H1 (cell line): ENCODE data around the gene PLAAT1. TPM values are rescaled to one million over a fixed set of nuclear protein-coding genes. Genes with fewer than 3 reads are reported as not detected.

Experiments used
- CTCF ChIA-PET: fragments of 300-600 bp; sonication (Branson Sonifier 250); formaldehyde crosslinking; loops from one replicate; lab custom pipeline; 2021; ENCODE audit not compliant: partially characterized antibody; lab: Charles Lee
- POLR2A ChIA-PET: fragments of 300-600 bp; sonication (Branson Sonifier 250); formaldehyde crosslinking; loops from one replicate; lab custom pipeline; 2021; ENCODE audit warnings: inconsistent platforms; ENCODE audit not compliant: partially characterized antibody; lab: Charles Lee
- DNase-seq, 2 experiments: peaks; one replicate each; pipeline versions ENCODE4 v3.0.0 to v3.0.0-alpha.2; 2010 to 2022; ENCODE audit warnings: low spot score in 2 of 2, low read depth in 1 of 2, mixed read lengths in 1 of 2
- FAIRE-seq: peaks from 2 replicates; lab custom pipeline; 2011; peaks lifted over from hg19 to GRCh38; lab: Jason Lieb, UNC
- H2AFZ ChIP-seq: 2 replicates; pipeline ENCODE4 v1.8.1; 2012; ENCODE audit warnings: low read length, inconsistent platforms
- H2AK5ac ChIP-seq: 2 replicates; pipeline ENCODE4 v1.6.1; 2013; ENCODE audit warnings: low read depth, low read length
- H2BK120ac ChIP-seq: replicated peaks from 2 replicates; pipeline ENCODE3; 2013; ENCODE audit warnings: low read depth, low read length, inconsistent platforms
- H2BK12ac ChIP-seq: 2 replicates; pipeline ENCODE4 v1.6.1; 2013; ENCODE audit warnings: low read depth, low read length
- H2BK15ac ChIP-seq: 2 replicates; pipeline ENCODE4 v1.6.1; 2013; ENCODE audit warnings: low read length
- H2BK20ac ChIP-seq: 2 replicates; pipeline ENCODE4 v1.6.1; 2013; ENCODE audit warnings: low read length
- H2BK5ac ChIP-seq: 2 replicates; pipeline ENCODE4 v1.6.1; 2013; ENCODE audit warnings: low read depth, low read length
- H3K14ac ChIP-seq: 2 replicates; pipeline ENCODE4 v1.6.1; 2013; ENCODE audit warnings: inconsistent platforms; ENCODE audit not compliant: insufficient read length
- H3K18ac ChIP-seq: 2 replicates; pipeline ENCODE4 v1.6.1; 2013; ENCODE audit warnings: low read length; ENCODE audit errors: extremely low read depth
- H3K23ac ChIP-seq: 2 replicates; pipeline ENCODE4 v1.6.1; 2013; ENCODE audit warnings: inconsistent platforms; ENCODE audit not compliant: insufficient read length
- H3K23me2 ChIP-seq: 2 replicates; pipeline ENCODE4 v1.6.1; 2013; ENCODE audit warnings: low read depth, low read length
- H3K27ac ChIP-seq: 2 replicates; pipeline ENCODE4 v1.6.1; 2011; ENCODE audit warnings: low read depth, low read length, inconsistent platforms
- H3K27me3 ChIP-seq, 4 experiments: replicated peaks in 1 of 4; 1 replicate in 1 of 4; 2 replicates in 3 of 4; pipeline versions ENCODE4 v1.6.1 to v1.8.1; 2011 to 2013; ENCODE audit warnings: low read length in 3 of 4, mild to moderate bottlenecking in 3 of 4, inconsistent platforms in 2 of 4, mixed read lengths in 2 of 4, moderate library complexity in 1 of 4; ENCODE audit not compliant: control insufficient read depth in 3 of 4, insufficient read depth in 3 of 4; ENCODE audit errors: extremely low read depth in 1 of 4
- H3K36me3 ChIP-seq, 4 experiments: 2 replicates each; pipeline versions ENCODE4 v1.6.1 to v1.8.1; 2011 to 2013; ENCODE audit warnings: mild to moderate bottlenecking in 4 of 4, low read length in 3 of 4, moderate library complexity in 2 of 4, control low read depth in 1 of 4, inconsistent platforms in 1 of 4; ENCODE audit not compliant: insufficient read depth in 4 of 4, control insufficient read depth in 2 of 4
- H3K4ac ChIP-seq: replicated peaks from 2 replicates; pipeline ENCODE3; 2013; ENCODE audit warnings: low read length, low read depth, mixed read lengths, inconsistent platforms; ENCODE audit not compliant: insufficient read length
- H3K4me1 ChIP-seq, 4 experiments: replicated peaks in 1 of 4; 1 replicate in 1 of 4; 2 replicates in 3 of 4; pipeline versions ENCODE4 v1.6.1 to v1.8.1; 2011 to 2013; ENCODE audit warnings: low read length in 3 of 4, inconsistent platforms in 2 of 4, mixed read lengths in 1 of 4; ENCODE audit not compliant: insufficient read depth in 4 of 4, control insufficient read depth in 3 of 4
- H3K4me2 ChIP-seq, 2 experiments: 2 replicates each; pipeline versions ENCODE4 v1.6.1 to v1.8.1; 2011 to 2013; ENCODE audit warnings: low read depth in 2 of 2, low read length in 2 of 2, control low read depth in 1 of 2, inconsistent platforms in 1 of 2, mild to moderate bottlenecking in 1 of 2; ENCODE audit not compliant: insufficient read depth in 1 of 2
- H3K4me3 ChIP-seq, 4 experiments: fragments of 200-600, 300-600 bp in 1 of 4; sonication (generic), shearing (Covaris generic), sonication (Bioruptor Twin) in 1 of 4; 2 replicates each; pipeline versions ENCODE4 v1.5.1 to v1.8.1; 2011 to 2016; ENCODE audit warnings: low read length in 4 of 4, low read depth in 3 of 4, control low read depth in 2 of 4, inconsistent platforms in 2 of 4, mild to moderate bottlenecking in 2 of 4, mixed read lengths in 1 of 4, moderate library complexity in 1 of 4; ENCODE audit not compliant: insufficient read depth in 2 of 4; ENCODE audit errors: extremely low read depth in 1 of 4
- H3K56ac ChIP-seq: replicated peaks from 2 replicates; pipeline ENCODE3; 2013; ENCODE audit warnings: low read depth, mild to moderate bottlenecking, mixed read lengths, low read length, inconsistent platforms; ENCODE audit not compliant: insufficient read length
- H3K79me1 ChIP-seq: 2 replicates; pipeline ENCODE4 v1.6.1; 2013; ENCODE audit warnings: low read depth, low read length, control low read depth
- H3K79me2 ChIP-seq, 2 experiments: 2 replicates each; pipeline versions ENCODE4 v1.6.1 to v1.8.1; 2012 to 2013; ENCODE audit warnings: low read length in 2 of 2, mild to moderate bottlenecking in 2 of 2, inconsistent platforms in 1 of 2; ENCODE audit not compliant: insufficient read depth in 2 of 2, control insufficient read depth in 1 of 2
- H3K9ac ChIP-seq, 4 experiments: replicated peaks in 1 of 4; 1 replicate in 1 of 4; 2 replicates in 3 of 4; pipeline versions ENCODE4 v1.6.1 to v1.8.1; 2011 to 2013; ENCODE audit warnings: low read depth in 3 of 4, low read length in 3 of 4, control low read depth in 2 of 4, mild to moderate bottlenecking in 2 of 4, moderate library complexity in 2 of 4, inconsistent platforms in 1 of 4; ENCODE audit errors: extremely low read depth in 1 of 4
- H3K9me3 ChIP-seq, 2 experiments: 2 replicates each; pipeline versions ENCODE4 v1.6.1 to v1.8.1; 2012 to 2013; ENCODE audit warnings: mild to moderate bottlenecking in 2 of 2, moderate library complexity in 2 of 2, control low read depth in 1 of 2, inconsistent platforms in 1 of 2, low read depth in 1 of 2, low read length in 1 of 2, mixed read lengths in 1 of 2; ENCODE audit not compliant: insufficient read depth in 2 of 2
- H4K20me1 ChIP-seq, 2 experiments: replicated peaks in 1 of 2; 2 replicates each; pipeline versions ENCODE3 to v1.8.1; 2011 to 2013; ENCODE audit warnings: inconsistent platforms in 2 of 2, low read length in 2 of 2, mild to moderate bottlenecking in 1 of 2; ENCODE audit not compliant: insufficient read depth in 2 of 2, control insufficient read depth in 1 of 2
- H4K5ac ChIP-seq: 2 replicates; pipeline ENCODE4 v1.6.1; 2013; ENCODE audit warnings: low read length, low read depth, mixed read lengths, inconsistent platforms; ENCODE audit not compliant: insufficient read length
- H4K8ac ChIP-seq: 2 replicates; pipeline ENCODE4 v1.8.0; 2013; ENCODE audit warnings: mild to moderate bottlenecking, moderate library complexity, low read length, inconsistent platforms; ENCODE audit not compliant: insufficient read depth; ENCODE audit errors: extremely low read depth
- H4K91ac ChIP-seq: replicated peaks from 2 replicates; pipeline ENCODE3; 2013; ENCODE audit warnings: low read length, mixed read lengths, inconsistent platforms; ENCODE audit not compliant: insufficient read length
- BACH1 ChIP-seq: IDR thresholded peaks from 2 replicates; pipeline ENCODE4 v1.6.1; 2012; ENCODE audit warnings: low read length, improper control_type of control experiment
- CHD2 ChIP-seq: IDR thresholded peaks from 2 replicates; pipeline ENCODE4 v1.6.1; 2012; ENCODE audit warnings: low read length, improper control_type of control experiment
- GABPA ChIP-seq: IDR thresholded peaks from 2 replicates; pipeline ENCODE4 v1.6.1; 2011; ENCODE audit warnings: mild to moderate bottlenecking, low read length, moderate library complexity, borderline replicate concordance; ENCODE audit not compliant: insufficient read depth
- KDM1A ChIP-seq: fragments of 200-600, 300-600 bp; sonication (generic); IDR thresholded peaks from 2 replicates; pipeline ENCODE4 v1.7.1; 2016; ENCODE audit warnings: mild to moderate bottlenecking, low read length, borderline replicate concordance
- NRF1 ChIP-seq: IDR thresholded peaks from 2 replicates; pipeline ENCODE4 v1.6.1; 2011; ENCODE audit warnings: mild to moderate bottlenecking, low read depth, low read length, improper control_type of control experiment
- ZNF274 ChIP-seq: IDR thresholded peaks from 2 replicates; pipeline ENCODE4 v1.7.0; 2012; ENCODE audit warnings: low read length, borderline replicate concordance; ENCODE audit errors: extremely low read depth
- WGBS, 2 experiments: shearing (Covaris generic) in 1 of 2; methylation state at CpG; one replicate each; pipeline versions ENCODE4 v1.1.6 to v1.1.7; 2013 to 2015; ENCODE audit warnings: low lambda C conversion rate in 2 of 2, mixed read lengths in 2 of 2, inconsistent platforms in 1 of 2, low coverage in 1 of 2, missing lambda C conversion rate in 1 of 2; ENCODE audit not compliant: insufficient replicate concordance in 2 of 2, insufficient coverage in 1 of 2, insufficient read length in 1 of 2; ENCODE audit errors: extremely low coverage in 1 of 2, missing lambda C conversion rate in 1 of 2; 5-methylcytosine and 5-hydroxymethylcytosine counted together
- polyA plus RNA-seq, 7 experiments: library from polyadenylated mRNA; depleted of rRNA in 3 of 7; stranded (reverse) in 5 of 7; unstranded in 2 of 7; fragments of >200 nt in 5 of 7; fragments of 200-250 nt in 2 of 7; gene quantifications; 1 replicate in 5 of 7; 2 replicates in 1 of 7; 4 replicates in 1 of 7; pipeline versions ENCODE4 v1.2.1 to v1.2.3, GENCODE V29; 2011 to 2013; ENCODE audit warnings: missing spikeins in 2 of 7, mixed read lengths in 2 of 7
- total RNA-seq: library from RNA; stranded (reverse); fragmentation: NEBNext Ultra II Directional; extraction: Animal tissue kit (Norgen Biotek cat#: 25700); gene quantifications from 2 replicates; pipeline ENCODE4 v1.2.1, GENCODE V29; 2021

Gene PLAAT1
- total and polyA plus RNA-seq, 2 of the 8 experiments (the other 6 are each of a cell fraction or from before 2014, with no cell fraction given): 4.5 to 6.0 TPM

DNA sequence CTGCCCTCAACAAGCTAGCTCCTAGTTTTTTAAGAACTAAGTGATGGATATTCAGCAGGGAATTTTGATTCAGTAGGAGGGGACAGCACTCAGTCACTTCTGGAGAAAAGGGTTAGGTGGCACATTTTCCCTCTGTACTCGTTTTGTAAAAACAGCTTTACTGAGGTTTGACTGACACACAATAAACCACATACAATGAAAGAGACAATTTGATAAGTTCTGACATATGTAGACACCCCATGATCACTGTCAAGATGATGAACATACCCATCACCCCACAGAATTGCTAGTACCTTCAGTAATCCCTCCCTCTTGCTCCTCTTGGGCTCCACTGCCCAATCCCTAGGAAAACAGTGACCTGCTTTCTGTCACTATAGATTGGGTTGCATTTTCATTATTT, 29.0 kb upstream of the PLAAT1 start:
- Histone ChIP-seq H3K23ac (no peak overlapping the region), H2AK5ac (no peak overlapping the region), H3K4me1 (peaks cover 0 to 3% (median 0%) of the 10 kb centered on the region in 4 experiments; a peak in 2 of 7 replicates), H3K14ac (no peak overlapping the region), H3K9me3 (no peaks in the 10 kb centered on the region), H3K4me3 (no peak overlapping the region), H3K4ac (no peak overlapping the region), H4K91ac (no peak overlapping the region), H3K4me2 (no peak overlapping the region), H3K79me2 (no peaks in the 10 kb centered on the region), H2BK5ac (no peak overlapping the region), H3K23me2 (no peaks in the 10 kb centered on the region), H3K79me1 (no peaks in the 10 kb centered on the region), H4K8ac (no peak overlapping the region), H2AFZ (no peak overlapping the region), H3K27me3 (no peaks in the 10 kb centered on the region), H2BK15ac (no peak overlapping the region), H2BK120ac (no peak overlapping the region), H2BK20ac (no peak overlapping the region), H2BK12ac (no peak overlapping the region), H4K5ac (no peak overlapping the region), H3K36me3 (no peaks in the 10 kb centered on the region), H3K18ac (no peak overlapping the region), H3K27ac (no peak overlapping the region), H3K9ac (no peak overlapping the region), H3K56ac (no peak overlapping the region), H4K20me1 (no peaks in the 10 kb centered on the region)
- ChIA-PET CTCF (no interaction called here), POLR2A (no interaction called here)
- FAIRE-seq (no peak), DNase-seq (no peak)
- TF ChIP-seq BACH1: no peak
- no peak for TF ChIP-seq GABPA
- no peak for TF ChIP-seq ZNF274
- no peak for TF ChIP-seq NRF1
- no peak for TF ChIP-seq CHD2
- no peak for TF ChIP-seq KDM1A
- 84% methylated on average over 1 of the region's 1 CpG; no CpG with 5 or more reads in 1 of the 2 experiments for WGBS, 2 experiments
